Measurements from ENCODE around the gene LDLR. TPM values are rescaled to one million over a fixed set of nuclear protein-coding genes. Genes with fewer than 3 reads are reported as not detected.
"Not testable (repeated sequence)": the region's sequence is repeated elsewhere in the genome, so short reads cannot be mapped to it uniquely, and the experiment has no call there.

LDLR gene
- total and polyA plus RNA-seq, 5 donors: 7.6 to 101 (median 19.3) TPM

GRCh38 chr19:11093689-11094238 is 4.5 kb downstream of the LDLR start:
- WGBS: 84% methylated on average over 15 of the region's 15 CpGs
- intact Hi-C loops (cut with DNase I): no loop called here

GRCh38 chr19:11094520-11094894 is 5.2 kb downstream of the LDLR start:
- no peak for DNase-seq
- H3K9me3 ChIP-seq (ENCODE audit: control insufficient read depth, low read length): no peaks in the 10 kb centered on the region
- peaks cover 11% of the 10 kb centered on the region for H3K4me1 ChIP-seq (ENCODE audit: control insufficient read depth, insufficient read depth, low read length)
- ATAC-seq: no peak
- H3K27me3 ChIP-seq (ENCODE audit: control insufficient read depth, insufficient read depth): no peaks in the 10 kb centered on the region
- WGBS: 87% methylated on average over 4 of the region's 4 CpGs
- H3K4me3 ChIP-seq (ENCODE audit: low read length): no peak overlapping the region
- H3K27ac ChIP-seq (ENCODE audit: low read length): peak overlapping the region; percentile 84
- intact Hi-C loops (cut with DNase I): no loop called here

More at GRCh38 chr19:11093689-11094238, 4.5 kb downstream of the LDLR start:
- no peak for ATAC-seq
- Histone ChIP-seq H3K27me3 (ENCODE audit: control insufficient read depth, insufficient read depth) (no peaks in the 10 kb centered on the region), H3K4me1 (ENCODE audit: control insufficient read depth, insufficient read depth, low read length) (peaks cover 11% of the 10 kb centered on the region), H3K9me3 (ENCODE audit: control insufficient read depth, low read length) (no peaks in the 10 kb centered on the region), H3K27ac (ENCODE audit: low read length) (peak overlapping the region; percentile 82), H3K4me3 (ENCODE audit: low read length) (no peak overlapping the region)
- DNase-seq: peak in 1 of 3 donors; percentile 64

GRCh38 chr19:11096210-11096841 is 7.1 kb downstream of the LDLR start:
- intact Hi-C loops (cut with DNase I): no loop called here
- WGBS: 48% methylated on average over 10 of the region's 10 CpGs
- H3K27me3 ChIP-seq (ENCODE audit: control insufficient read depth, insufficient read depth): no peaks in the 10 kb centered on the region
- DNase-seq (peak; percentile 79 to 90 (median 88)), ATAC-seq (peak; percentile 61 to 84)
- peak overlapping the region; percentile 75 for H3K27ac ChIP-seq (ENCODE audit: low read length)
- H3K4me1 ChIP-seq (ENCODE audit: control insufficient read depth, insufficient read depth, low read length): peaks cover 13% of the 10 kb centered on the region
- H3K9me3 ChIP-seq (ENCODE audit: control insufficient read depth, low read length): no peaks in the 10 kb centered on the region
- no peak overlapping the region for H3K4me3 ChIP-seq (ENCODE audit: low read length)

DNA sequence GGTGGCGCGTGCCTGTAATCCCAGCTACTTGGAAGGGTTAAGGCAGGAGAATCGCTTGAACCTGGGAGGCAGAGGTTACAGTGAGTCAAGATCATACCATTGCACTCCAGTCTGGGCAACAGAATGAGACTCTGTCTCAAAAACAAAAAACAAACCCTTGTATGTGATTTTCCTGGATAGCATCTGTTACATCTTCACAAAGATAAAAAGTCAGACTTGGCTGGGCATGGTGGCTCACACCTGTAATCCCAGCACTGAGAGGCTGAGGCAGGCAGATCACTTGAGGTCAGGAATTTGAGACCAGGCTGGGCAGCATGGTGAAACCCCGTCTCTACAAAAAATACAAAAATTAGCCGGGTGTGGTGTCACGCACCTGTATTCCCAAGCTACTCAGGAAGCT is 8.1 kb downstream of the LDLR start:
- H3K4me1 ChIP-seq (ENCODE audit: control insufficient read depth, insufficient read depth, low read length): peaks cover 13% of the 10 kb centered on the region
- H3K4me3 ChIP-seq (ENCODE audit: low read length); intact Hi-C loops (cut with DNase I); DNase-seq; ATAC-seq; H3K27me3 ChIP-seq (ENCODE audit: control insufficient read depth, insufficient read depth); H3K9me3 ChIP-seq (ENCODE audit: control insufficient read depth, low read length): not testable (repeated sequence)
- 95% methylated on average over 6 of the region's 6 CpGs for WGBS
- H3K27ac ChIP-seq (ENCODE audit: low read length): peak overlapping the region; percentile 24

- no peaks in the 10 kb centered on the region for H3K27me3 ChIP-seq (ENCODE audit: control insufficient read depth, insufficient read depth)
- H3K4me1 ChIP-seq (ENCODE audit: control insufficient read depth, insufficient read depth, low read length): peaks cover 13% of the 10 kb centered on the region
- ATAC-seq (no peak), DNase-seq (no peak)
- no peaks in the 10 kb centered on the region for H3K9me3 ChIP-seq (ENCODE audit: control insufficient read depth, low read length)
- H3K27ac ChIP-seq (ENCODE audit: low read length): no peak overlapping the region
- intact Hi-C loops (cut with DNase I): no loop called here
- H3K4me3 ChIP-seq (ENCODE audit: low read length): no peak overlapping the region
- 99% methylated on average over 2 of the region's 2 CpGs for WGBS
Measured at GRCh38 chr19:11098327-11098726, 9.1 kb downstream of the LDLR start.

DNA sequence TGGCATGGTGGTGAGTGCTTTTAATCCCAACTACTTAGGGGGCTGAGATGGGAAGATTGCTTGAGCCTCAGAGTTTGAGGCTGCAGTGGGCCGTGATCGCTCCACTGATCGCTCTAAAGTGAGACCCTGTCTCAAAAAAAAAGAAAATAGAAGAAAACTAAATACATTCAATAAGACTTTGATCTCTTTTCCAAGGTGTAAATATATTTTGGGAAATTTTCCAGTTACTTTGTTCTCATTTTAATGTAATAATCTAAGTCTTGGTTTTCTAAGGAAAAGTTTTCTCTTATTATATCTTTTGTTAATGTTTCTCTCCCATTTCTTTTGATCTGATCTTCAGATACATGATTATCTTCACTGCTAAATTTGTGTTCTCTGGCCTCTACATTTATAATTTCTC is 9.6 kb downstream of the LDLR start:
- ATAC-seq (no peak), DNase-seq (no peak)
- 83% methylated on average over 3 of the region's 3 CpGs for WGBS
- Histone ChIP-seq H3K4me3 (ENCODE audit: low read length) (no peak overlapping the region), H3K27ac (ENCODE audit: low read length) (no peak overlapping the region), H3K4me1 (ENCODE audit: control insufficient read depth, insufficient read depth, low read length) (peaks cover 10% of the 10 kb centered on the region), H3K27me3 (ENCODE audit: control insufficient read depth, insufficient read depth) (no peaks in the 10 kb centered on the region), H3K9me3 (ENCODE audit: control insufficient read depth, low read length) (no peaks in the 10 kb centered on the region)
- intact Hi-C loops (cut with DNase I): no loop called here

DNA sequence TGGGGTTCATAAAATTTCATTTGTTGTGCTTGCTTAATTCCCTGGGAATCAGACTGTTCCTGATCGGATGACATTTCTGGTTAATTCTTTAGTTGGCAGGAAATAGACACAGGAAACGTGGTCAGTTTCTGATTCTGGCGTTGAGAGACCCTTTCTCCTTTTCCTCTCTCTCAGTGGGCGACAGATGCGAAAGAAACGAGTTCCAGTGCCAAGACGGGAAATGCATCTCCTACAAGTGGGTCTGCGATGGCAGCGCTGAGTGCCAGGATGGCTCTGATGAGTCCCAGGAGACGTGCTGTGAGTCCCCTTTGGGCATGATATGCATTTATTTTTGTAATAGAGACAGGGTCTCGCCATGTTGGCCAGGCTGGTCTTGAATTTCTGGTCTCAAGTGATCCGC is 10.8 kb downstream of the LDLR start:
- ATAC-seq: no peak
- intact Hi-C loops (cut with DNase I): loop anchor here in 2 of 4 donors (10.0 kb wide), 1 partner anchor 65 kb away; no protein-coding TSS in a partner anchor
- DNase-seq: peak in 1 of 3 donors; percentile 47
- peaks cover 10% of the 10 kb centered on the region for H3K4me1 ChIP-seq (ENCODE audit: control insufficient read depth, insufficient read depth, low read length)
- H3K27ac ChIP-seq (ENCODE audit: low read length): peak overlapping the region; percentile 13
- no peak overlapping the region for H3K4me3 ChIP-seq (ENCODE audit: low read length)
- no peaks in the 10 kb centered on the region for H3K27me3 ChIP-seq (ENCODE audit: control insufficient read depth, insufficient read depth)
- 47% methylated on average over 12 of the region's 12 CpGs for WGBS
- no peaks in the 10 kb centered on the region for H3K9me3 ChIP-seq (ENCODE audit: control insufficient read depth, low read length)

DNA sequence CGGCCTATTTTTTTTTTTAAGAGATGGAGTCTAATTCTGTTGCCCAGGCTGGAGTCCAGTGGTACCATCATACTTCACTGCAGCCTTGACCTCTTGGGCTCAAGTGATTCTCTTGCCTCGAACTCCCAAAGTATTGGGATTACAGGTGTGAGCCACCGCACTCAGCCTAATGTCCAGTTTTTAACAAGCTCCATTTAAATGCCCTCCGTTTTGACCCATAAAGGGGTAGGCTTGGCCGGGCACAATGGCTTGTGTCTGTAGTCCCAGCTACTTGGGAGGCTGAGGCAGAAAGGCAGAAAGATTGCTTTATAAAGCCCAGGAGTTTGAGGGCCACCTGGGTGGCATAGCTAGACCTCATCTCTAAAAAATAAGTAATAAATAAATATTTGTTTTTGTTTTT is 11.8 kb downstream of the LDLR start:
- H3K4me3 ChIP-seq (ENCODE audit: low read length): no peak overlapping the region
- no peaks in the 10 kb centered on the region for H3K27me3 ChIP-seq (ENCODE audit: control insufficient read depth, insufficient read depth)
- H3K9me3 ChIP-seq (ENCODE audit: control insufficient read depth, low read length): no peaks in the 10 kb centered on the region
- H3K4me1 ChIP-seq (ENCODE audit: control insufficient read depth, insufficient read depth, low read length): peaks cover 5% of the 10 kb centered on the region
- 96% methylated on average over 5 of the region's 5 CpGs for WGBS
- intact Hi-C loops (cut with DNase I): loop anchor here in 2 of 4 donors (10.0 kb wide), 1 partner anchor 66 kb away; no protein-coding TSS in a partner anchor
- no peak for DNase-seq
- ATAC-seq: no peak
- no peak overlapping the region for H3K27ac ChIP-seq (ENCODE audit: low read length)

- peak; percentile 64 to 73 for ATAC-seq
- Histone ChIP-seq H3K4me1 (ENCODE audit: control insufficient read depth, insufficient read depth, low read length) (peaks cover 2% of the 10 kb centered on the region), H3K4me3 (ENCODE audit: low read length) (no peak overlapping the region), H3K9me3 (ENCODE audit: control insufficient read depth, low read length) (no peaks in the 10 kb centered on the region), H3K27me3 (ENCODE audit: control insufficient read depth, insufficient read depth) (no peaks in the 10 kb centered on the region), H3K27ac (ENCODE audit: low read length) (peak overlapping the region; percentile 14)
- intact Hi-C loops (cut with DNase I): loop anchor here in 2 of 4 donors (10.0 kb wide), 1 partner anchor 68 kb away; no protein-coding TSS in a partner anchor
- 65% methylated on average over 16 of the region's 16 CpGs for WGBS
- peak; percentile 72 to 86 (median 78) for DNase-seq
Measured at GRCh38 chr19:11102944-11103343, 13.7 kb downstream of the LDLR start.

DNA sequence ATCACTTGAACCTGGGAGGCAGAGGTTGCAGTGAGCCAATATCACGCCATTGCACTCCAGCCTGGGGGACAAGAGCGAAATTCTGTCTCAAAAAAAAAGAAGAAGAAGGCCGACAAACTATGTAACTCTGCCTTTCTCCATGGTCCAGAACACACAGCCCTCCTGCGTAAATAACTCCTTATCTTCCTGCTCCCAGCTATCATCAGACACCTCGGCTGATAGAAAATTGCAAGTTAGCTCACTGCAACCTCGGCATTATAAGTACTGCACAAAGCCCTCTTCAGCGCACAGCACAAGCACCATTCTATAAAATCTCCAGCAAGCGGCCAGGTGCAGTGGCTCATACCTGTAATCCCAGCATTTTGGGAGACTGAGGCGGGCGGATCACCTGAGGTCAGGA is 14.4 kb downstream of the LDLR start:
- H3K4me3 ChIP-seq (ENCODE audit: low read length); H3K4me1 ChIP-seq (ENCODE audit: control insufficient read depth, insufficient read depth, low read length); H3K27ac ChIP-seq (ENCODE audit: low read length); H3K27me3 ChIP-seq (ENCODE audit: control insufficient read depth, insufficient read depth); H3K9me3 ChIP-seq (ENCODE audit: control insufficient read depth, low read length); ATAC-seq: not testable (repeated sequence)
- intact Hi-C loops (cut with DNase I): loop anchor here in 2 of 4 donors (10.0 kb wide), 1 partner anchor 69 kb away; no protein-coding TSS in a partner anchor
- 81% methylated on average over 10 of the region's 10 CpGs for WGBS
- DNase-seq: peak in 1 of 3 donors; percentile 11

- H3K4me1 ChIP-seq (ENCODE audit: control insufficient read depth, insufficient read depth, low read length): peaks cover under 1% of the 10 kb centered on the region
- ATAC-seq: peak; percentile 11 to 16
- H3K27me3 ChIP-seq (ENCODE audit: control insufficient read depth, insufficient read depth): no peaks in the 10 kb centered on the region
- H3K27ac ChIP-seq (ENCODE audit: low read length): no peak overlapping the region
- WGBS: 92% methylated on average over 36 of the region's 36 CpGs
- no peaks in the 10 kb centered on the region for H3K9me3 ChIP-seq (ENCODE audit: control insufficient read depth, low read length)
- DNase-seq: peak in 1 of 3 donors; percentile 52
- intact Hi-C loops (cut with DNase I): loop anchor here in 2 of 4 donors (10.0 kb wide), 1 partner anchor 70 kb away; no protein-coding TSS in a partner anchor
- no peak overlapping the region for H3K4me3 ChIP-seq (ENCODE audit: low read length)
Measured at GRCh38 chr19:11105014-11105636, 15.9 kb downstream of the LDLR start.
